Measurements from ENCODE around the gene EBNA1BP2. TPM values are rescaled to one million over a fixed set of nuclear protein-coding genes. Genes with fewer than 3 reads are reported as not detected.
A peak's percentile ranks its signal among the peaks of the same experiment; 100 is the strongest.

The EBNA1BP2 gene
- polyA plus RNA-seq, 1 donor from 2014 or later = 102 TPM

DNA sequence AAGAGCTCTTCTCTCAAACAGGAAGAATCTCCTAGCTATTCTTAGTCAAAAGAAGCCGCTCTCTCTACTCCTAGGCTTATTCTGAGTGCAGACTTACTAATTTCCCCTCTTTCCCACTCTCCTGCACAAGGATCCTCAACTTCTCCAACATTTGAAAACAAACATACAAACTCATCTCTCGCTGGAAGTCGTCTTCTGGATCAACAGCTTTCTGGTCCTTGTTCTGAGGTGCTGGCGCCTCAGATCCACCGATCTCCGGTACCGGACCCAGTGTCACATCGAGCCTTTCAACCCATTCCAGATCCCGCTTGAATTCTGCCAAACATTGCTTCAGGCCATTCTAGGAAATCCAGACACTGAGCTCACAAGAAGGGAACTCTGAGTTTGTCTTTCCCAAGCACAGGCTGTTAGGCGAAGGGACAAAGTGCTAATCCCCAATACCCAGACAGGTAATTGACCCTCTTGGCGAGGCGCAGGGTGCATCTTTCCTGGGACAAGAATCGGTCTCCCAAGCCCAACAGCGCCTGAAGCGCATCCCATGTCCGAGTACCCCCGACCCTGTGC lies 696 bp downstream of the EBNA1BP2 start:
- Histone ChIP-seq H4K20me1 (ENCODE audit: insufficient read depth) (no peaks in the 10 kb centered on the region), H3K36me3 (ENCODE audit: insufficient read depth, low read length) (no peaks in the 10 kb centered on the region), H3K4me2 (ENCODE audit: low read length) (peak overlapping the region; percentile 66), H3K27ac (ENCODE audit: low read length) (no peak overlapping the region), H2AFZ (ENCODE audit: low read depth, low read length) (peak overlapping the region; percentile 74), H3K9me2 (ENCODE audit: insufficient read depth, low read length) (no peaks in the 10 kb centered on the region), H3K9ac (ENCODE audit: low read length) (peak overlapping the region; percentile 61), H3K79me2 (replicated peaks; ENCODE audit: insufficient read depth, low read length) (no peaks in the 10 kb centered on the region), H3K27me3 (ENCODE audit: insufficient read depth, low read depth, low read length) (no peaks in the 10 kb centered on the region), H3F3A (ENCODE audit: insufficient read depth, low read length, poor library complexity, severe bottlenecking) (no peaks in the 10 kb centered on the region), H3K9me3 (ENCODE audit: low read length) (no peaks in the 10 kb centered on the region), H3K4me3 (ENCODE audit: low read length) (peak overlapping the region; percentile 97)
- TF ChIP-seq EZH2 (IDR thresholded peaks at IDR 0.05; ENCODE audit: borderline replicate concordance, insufficient read depth, low read length, poor library complexity, severe bottlenecking) (no peak), RAD21 (conservative IDR thresholded peaks at IDR 0.05) (no peak), EP300 (conservative IDR thresholded peaks at IDR 0.05; ENCODE audit: poor library complexity, severe bottlenecking) (no peak), MXI1 (conservative IDR thresholded peaks at IDR 0.05; ENCODE audit: poor library complexity, severe bottlenecking) (no peak), POLR2AphosphoS5 (IDR thresholded peaks at IDR 0.05) (no peak), TAF1 (IDR thresholded peaks at IDR 0.05; ENCODE audit: low read depth) (no peak), CTCF (IDR thresholded peaks at IDR 0.05; ENCODE audit: poor library complexity, severe bottlenecking) (no peak), SMC3 (conservative IDR thresholded peaks at IDR 0.05; ENCODE audit: poor library complexity) (no peak)
- TF ChIP-seq, protein P1, sequence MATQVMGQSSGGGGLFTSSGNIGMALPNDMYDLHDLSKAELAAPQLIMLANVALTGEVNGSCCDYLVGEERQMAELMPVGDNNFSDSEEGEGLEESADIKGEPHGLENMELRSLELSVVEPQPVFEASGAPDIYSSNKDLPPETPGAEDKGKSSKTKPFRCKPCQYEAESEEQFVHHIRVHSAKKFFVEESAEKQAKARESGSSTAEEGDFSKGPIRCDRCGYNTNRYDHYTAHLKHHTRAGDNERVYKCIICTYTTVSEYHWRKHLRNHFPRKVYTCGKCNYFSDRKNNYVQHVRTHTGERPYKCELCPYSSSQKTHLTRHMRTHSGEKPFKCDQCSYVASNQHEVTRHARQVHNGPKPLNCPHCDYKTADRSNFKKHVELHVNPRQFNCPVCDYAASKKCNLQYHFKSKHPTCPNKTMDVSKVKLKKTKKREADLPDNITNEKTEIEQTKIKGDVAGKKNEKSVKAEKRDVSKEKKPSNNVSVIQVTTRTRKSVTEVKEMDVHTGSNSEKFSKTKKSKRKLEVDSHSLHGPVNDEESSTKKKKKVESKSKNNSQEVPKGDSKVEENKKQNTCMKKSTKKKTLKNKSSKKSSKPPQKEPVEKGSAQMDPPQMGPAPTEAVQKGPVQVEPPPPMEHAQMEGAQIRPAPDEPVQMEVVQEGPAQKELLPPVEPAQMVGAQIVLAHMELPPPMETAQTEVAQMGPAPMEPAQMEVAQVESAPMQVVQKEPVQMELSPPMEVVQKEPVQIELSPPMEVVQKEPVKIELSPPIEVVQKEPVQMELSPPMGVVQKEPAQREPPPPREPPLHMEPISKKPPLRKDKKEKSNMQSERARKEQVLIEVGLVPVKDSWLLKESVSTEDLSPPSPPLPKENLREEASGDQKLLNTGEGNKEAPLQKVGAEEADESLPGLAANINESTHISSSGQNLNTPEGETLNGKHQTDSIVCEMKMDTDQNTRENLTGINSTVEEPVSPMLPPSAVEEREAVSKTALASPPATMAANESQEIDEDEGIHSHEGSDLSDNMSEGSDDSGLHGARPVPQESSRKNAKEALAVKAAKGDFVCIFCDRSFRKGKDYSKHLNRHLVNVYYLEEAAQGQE (IDR thresholded peaks at IDR 0.05; ENCODE audit: borderline replicate concordance) = no peak

DNA sequence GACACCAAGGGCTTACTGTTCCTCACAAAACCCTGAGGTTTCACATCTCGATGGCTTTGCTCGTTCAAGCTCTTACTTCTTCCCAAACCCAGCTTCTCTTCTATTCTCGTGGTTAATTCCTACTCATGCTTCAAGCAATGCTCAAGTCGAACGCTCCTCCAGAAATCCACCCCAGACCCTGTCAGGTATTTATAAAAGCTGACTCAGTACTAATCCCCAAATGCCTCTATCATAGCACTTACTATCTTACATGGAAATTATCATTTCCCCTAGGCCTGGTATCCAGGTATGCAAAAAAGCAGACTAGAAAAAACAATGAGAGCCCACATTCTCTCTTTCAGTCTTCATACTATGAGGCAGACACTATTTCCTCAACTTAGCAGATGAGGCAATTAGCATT lies 6.3 kb downstream of the EBNA1BP2 start:
- Histone ChIP-seq H3K9me2 (ENCODE audit: insufficient read depth, low read length) (no peaks in the 10 kb centered on the region), H2AFZ (ENCODE audit: low read depth, low read length) (no peak overlapping the region), H3F3A (ENCODE audit: insufficient read depth, low read length, poor library complexity, severe bottlenecking) (no peaks in the 10 kb centered on the region), H3K4me2 (ENCODE audit: low read length) (no peak overlapping the region), H3K79me2 (replicated peaks; ENCODE audit: insufficient read depth, low read length) (no peaks in the 10 kb centered on the region), H3K27me3 (ENCODE audit: insufficient read depth, low read depth, low read length) (no peaks in the 10 kb centered on the region), H3K9me3 (ENCODE audit: low read length) (no peaks in the 10 kb centered on the region), H3K27ac (ENCODE audit: low read length) (no peak overlapping the region), H3K4me3 (ENCODE audit: low read length) (no peak overlapping the region), H3K9ac (ENCODE audit: low read length) (no peak overlapping the region), H3K36me3 (ENCODE audit: insufficient read depth, low read length) (no peaks in the 10 kb centered on the region), H4K20me1 (ENCODE audit: insufficient read depth) (no peaks in the 10 kb centered on the region)
- no peak for TF ChIP-seq POLR2AphosphoS5 (IDR thresholded peaks at IDR 0.05)
- TF ChIP-seq RAD21 (conservative IDR thresholded peaks at IDR 0.05) = no peak
- TF ChIP-seq SMC3 (conservative IDR thresholded peaks at IDR 0.05; ENCODE audit: poor library complexity) = no peak

Measured in neural cell (in vitro differentiated cells).